A549 (cell line): Measurements from ENCODE around the gene GYS1. TPM values are rescaled to one million over a fixed set of nuclear protein-coding genes. Genes with fewer than 3 reads are reported as not detected.

Experiments used
- ATAC-seq, 2 experiments: fragments of 200-7000 bp in 1 of 2; fragments of >200 bp in 1 of 2; cut with Nextera tagmentation in 1 of 2; cut with Tn5 transposase in 1 of 2; 3 replicates each; pipeline versions ENCODE4 v1.8.0 to v1.9.1; 2018 to 2020; ENCODE audit warnings: mild to moderate bottlenecking in 1 of 2, moderate library complexity in 1 of 2
- CTCF ChIA-PET: fragments of 300-600 bp; sonication (Branson Sonifier 250); formaldehyde crosslinking; extraction: SDS; loops from one replicate; lab custom pipeline; 2021; ENCODE audit warnings: antibody characterized with exemption, inconsistent platforms; lab: Yijun Ruan, JAX
- POLR2A ChIA-PET: fragments of 350-600 bp; formaldehyde crosslinking; extraction: SDS; loops from one replicate; lab custom pipeline; 2021; ENCODE audit warnings: antibody characterized with exemption, inconsistent platforms; lab: Yijun Ruan, JAX
- DNase-seq, 2 experiments: peaks; one replicate each; pipeline versions ENCODE4 v3.0.0 to v3.0.0-alpha.2; 2011 to 2016; ENCODE audit warnings: low read depth in 1 of 2, low spot score in 1 of 2
- FAIRE-seq: peaks from 2 replicates; lab custom pipeline; 2011; peaks lifted over from hg19 to GRCh38; lab: Jason Lieb, UNC
- H3K27ac ChIP-seq, 2 experiments: fragments of >200 bp; sonication (Bioruptor Twin); formaldehyde crosslinking; 3 replicates each; pipeline ENCODE4 v1.5.1; 2016 to 2017
- H3K4me1 ChIP-seq: fragments of >200 bp; sonication (Bioruptor Twin); formaldehyde crosslinking; 3 replicates; pipeline ENCODE4 v1.6.1; 2016
- H3K4me2 ChIP-seq: fragments of >200 bp; sonication (Bioruptor Twin); formaldehyde crosslinking; 3 replicates; pipeline ENCODE4 v1.6.1; 2016
- H3K4me3 ChIP-seq: fragments of >200 bp; sonication (Bioruptor Twin); formaldehyde crosslinking; 3 replicates; pipeline ENCODE4 v1.5.1; 2016
- H3K9me3 ChIP-seq: fragments of >200 bp; sonication (Bioruptor Twin); formaldehyde crosslinking; 3 replicates; pipeline ENCODE4 v1.6.1; 2016
- BCL3 ChIP-seq: fragments of >200 bp; sonication (Bioruptor Twin); formaldehyde crosslinking; IDR thresholded peaks from 3 replicates; pipeline ENCODE4 v1.6.1; 2016
- CBX8 ChIP-seq: fragments of 200-600 bp; sonication (generic); IDR thresholded peaks from 2 replicates; pipeline ENCODE4 v1.6.1; 2016
- CHD2 ChIP-seq: fragments of 150-350 bp; IDR thresholded peaks from 2 replicates; pipeline ENCODE4 v1.6.1; 2014; ENCODE audit warnings: low read length; ENCODE audit not compliant: partially characterized antibody
- EHF ChIP-seq: fragments of 250-450 bp; sonication (Bioruptor Pico); IDR thresholded peaks from 2 replicates; pipeline ENCODE4 v1.5.0; 2020; ENCODE audit warnings: mild to moderate bottlenecking
- EP300 ChIP-seq, 2 experiments: fragments of >200 bp; sonication (Bioruptor Twin); formaldehyde crosslinking; IDR thresholded peaks; 2 replicates in 1 of 2; 3 replicates in 1 of 2; pipeline ENCODE4 v1.6.1; 2016 to 2017
- ESRRA ChIP-seq: fragments of 150-350 bp; IDR thresholded peaks from 2 replicates; pipeline ENCODE4 v1.6.1; 2014; ENCODE audit warnings: mild to moderate bottlenecking, low read length, borderline replicate concordance
- FOSB ChIP-seq: fragments of 250-450 bp; sonication (Bioruptor Pico); IDR thresholded peaks from 2 replicates; pipeline ENCODE4 v1.5.0; 2020; ENCODE audit warnings: mild to moderate bottlenecking, moderate library complexity
- FOSL2 ChIP-seq, 2 experiments: fragments of 450-650 bp in 1 of 2; fragments of >200 bp in 1 of 2; sonication (Bioruptor Twin) in 1 of 2; formaldehyde crosslinking; IDR thresholded peaks; 2 replicates each; pipeline versions ENCODE4 v1.5.0 to v1.6.1; 2016 to 2020; ENCODE audit warnings: mild to moderate bottlenecking in 1 of 2, moderate library complexity in 1 of 2
- HDAC2 ChIP-seq: fragments of 200-600 bp; sonication (generic); IDR thresholded peaks from 2 replicates; pipeline ENCODE4 v1.6.1; 2016
- HOXA7 ChIP-seq: fragments of 250-450 bp; sonication (Bioruptor Pico); IDR thresholded peaks from 2 replicates; pipeline ENCODE4 v1.5.0; 2020; ENCODE audit warnings: mild to moderate bottlenecking, moderate library complexity
- HOXB13 ChIP-seq: fragments of 250-450 bp; sonication (Bioruptor Pico); IDR thresholded peaks from 2 replicates; pipeline ENCODE4 v1.5.0; 2020; ENCODE audit warnings: low read depth, mild to moderate bottlenecking, moderate library complexity
- KDM5A ChIP-seq: fragments of 200-600 bp; sonication (generic); IDR thresholded peaks from 2 replicates; pipeline ENCODE4 v1.6.1; 2016; ENCODE audit warnings: antibody characterized with exemption, mild to moderate bottlenecking
- MAFK ChIP-seq: fragments of 450-650 bp; IDR thresholded peaks from 2 replicates; pipeline ENCODE4 v1.6.1; 2014; ENCODE audit not compliant: partially characterized antibody
- MAZ ChIP-seq: fragments of 150-350 bp; IDR thresholded peaks from 2 replicates; pipeline ENCODE4 v1.6.1; 2014; ENCODE audit warnings: antibody characterized with exemption, low read depth, low read length, borderline replicate concordance
- MYC ChIP-seq: IDR thresholded peaks from 2 replicates; pipeline ENCODE4 v1.6.1; 2012; ENCODE audit warnings: mild to moderate bottlenecking, inconsistent platforms, low read length, improper control_type of control experiment, borderline replicate concordance
- NFE2L2 ChIP-seq: fragments of 150-350 bp; conservative IDR thresholded peaks from 2 replicates; pipeline ENCODE4 v1.6.1; 2014; ENCODE audit warnings: low read length
- POLR2A ChIP-seq: IDR thresholded peaks from 2 replicates; pipeline ENCODE4 v1.6.1; 2012; ENCODE audit warnings: mild to moderate bottlenecking, low read length
- POLR2AphosphoS2 ChIP-seq: conservative IDR thresholded peaks from 2 replicates; pipeline ENCODE4 v1.6.1; 2012; ENCODE audit warnings: low read length, improper control_type of control experiment, inconsistent platforms
- RARB ChIP-seq: fragments of 250-450 bp; sonication (Bioruptor Pico); IDR thresholded peaks from 2 replicates; pipeline ENCODE4 v1.8.0; 2021; ENCODE audit warnings: mild to moderate bottlenecking, moderate library complexity
- REST ChIP-seq: fragments of 200-600 bp; sonication (generic); IDR thresholded peaks from 2 replicates; pipeline ENCODE4 v1.6.1; 2016; ENCODE audit warnings: antibody characterized with exemption, mild to moderate bottlenecking, moderate library complexity
- RFX5 ChIP-seq: fragments of 450-650 bp; IDR thresholded peaks from 2 replicates; pipeline ENCODE4 v1.7.1; 2014; ENCODE audit warnings: antibody characterized with exemption, mild to moderate bottlenecking, moderate library complexity
- WGBS: methylation state at CpG from one replicate; pipeline ENCODE4 v1.1.6; 2017; ENCODE audit errors: missing lambda C conversion rate; 5-methylcytosine and 5-hydroxymethylcytosine counted together
- polyA plus RNA-seq, 4 experiments: library from polyadenylated mRNA; depleted of rRNA in 3 of 4; stranded (reverse); fragments of >200 nt; fragmentation: RNase III in 1 of 4; extraction: RNeasy Plus Mini Kit Qiagen cat#74134 plus additional on column Dnase treatment in 1 of 4; gene quantifications; 2 replicates in 3 of 4; 3 replicates in 1 of 4; pipeline ENCODE4 v1.2.3, GENCODE V29; 2011 to 2017

The GYS1 gene
- polyA plus RNA-seq, 2 of the 4 experiments (the other 2 are of a cell fraction), result 10.3 to 24.8 TPM

- CTCF ChIA-PET, result interaction anchor here (0.6 to 14.7 kb wide), 5 partner anchors 9 to 291 kb away, joined by 3 to 408 read pairs (median 4); partner anchors contain the start of gene LHB
Measured at GRCh38 chr19:48988860-48989259, 4.2 kb downstream of the GYS1 start.

GRCh38 chr19:48988286-48988685 is 4.8 kb downstream of the GYS1 start:
- TF ChIP-seq EHF (CRISPR knock-in tag), result no peak
- TF ChIP-seq KDM5A, result no peak
- no peak for TF ChIP-seq POLR2A
- no peak for TF ChIP-seq MAZ
- no peak for TF ChIP-seq POLR2AphosphoS2
- TF ChIP-seq FOSB (CRISPR knock-in tag), result no peak
- no peak for TF ChIP-seq ESRRA
- no peak for TF ChIP-seq FOSL2 (IDR thresholded peaks at IDR 0.05)
- no peak for TF ChIP-seq FOSL2 (CRISPR knock-in tag; IDR thresholded peaks at IDR 0.05)
- no peak for TF ChIP-seq MYC
- TF ChIP-seq, all 56 proteins: peak for 0
- FAIRE-seq, result no peak
- no peak for DNase-seq
- no peaks in the 10 kb centered on the region for H3K9me3 ChIP-seq
- no peak overlapping the region for H3K27ac ChIP-seq
- H3K4me2 ChIP-seq, result no peak overlapping the region
- peaks cover 9% of the 10 kb centered on the region for H3K4me1 ChIP-seq
- POLR2A ChIA-PET, result no interaction called here
- no peak overlapping the region for H3K4me3 ChIP-seq
- no peak for ATAC-seq
- WGBS, result 96% methylated on average over 7 of the region's 7 CpGs
- CTCF ChIA-PET, result interaction anchor here (13.4 to 14.7 kb wide), 2 partner anchors 10 to 22 kb away, joined by 360 to 408 read pairs; partner anchors contain the start of gene LHB

More at GRCh38 chr19:48988860-48989259, 4.2 kb downstream of the GYS1 start:
- Histone ChIP-seq H3K4me2 (no peak overlapping the region), H3K9me3 (no peaks in the 10 kb centered on the region), H3K4me1 (peaks cover 9% of the 10 kb centered on the region), H3K4me3 (no peak overlapping the region), H3K27ac (no peak overlapping the region)
- ATAC-seq (no peak), DNase-seq (no peak), FAIRE-seq (no peak)
- TF ChIP-seq MAFK (no peak), HDAC2 (no peak), KDM5A (no peak), EP300 (IDR thresholded peaks at IDR 0.05) (no peak), POLR2AphosphoS2 (no peak), BCL3 (no peak), CHD2 (no peak), CBX8 (no peak), REST (no peak), HOXA7 (CRISPR knock-in tag) (no peak), FOSB (CRISPR knock-in tag) (no peak), NFE2L2 (no peak), POLR2A (no peak), RARB (CRISPR knock-in tag) (no peak), HOXB13 (CRISPR knock-in tag) (no peak), RFX5 (no peak)
- WGBS, result 93% methylated on average over 9 of the region's 9 CpGs
- POLR2A ChIA-PET, result no interaction called here
